Mesendoderm (in vitro differentiated cells): ENCODE measurements around the gene CD68.
"Not testable (repeated sequence)": the region's sequence is repeated elsewhere in the genome, so short reads cannot be mapped to it uniquely, and the experiment has no call there.

Experiments
- DNase-seq: peaks from one replicate; pipeline ENCODE4 v3.0.0; 2013
- H2AK5ac ChIP-seq: 2 replicates; pipeline ENCODE4 v1.6.1; 2013; ENCODE audit warnings: low read length, inconsistent platforms
- H2BK120ac ChIP-seq: 2 replicates; pipeline ENCODE4 v1.6.1; 2013; ENCODE audit warnings: low read depth, mild to moderate bottlenecking, low read length, moderate library complexity, mixed read lengths
- H2BK15ac ChIP-seq: replicated peaks from 2 replicates; pipeline ENCODE4 v1.6.1; 2013; ENCODE audit warnings: low read depth, mild to moderate bottlenecking, moderate library complexity
- H2BK5ac ChIP-seq: 2 replicates; pipeline ENCODE4 v1.6.1; 2013; ENCODE audit warnings: low read length, inconsistent platforms
- H3K18ac ChIP-seq: 2 replicates; pipeline ENCODE4 v1.6.1; 2013; ENCODE audit warnings: mild to moderate bottlenecking, low read length, mixed read lengths
- H3K23ac ChIP-seq: one replicate; pipeline ENCODE4 v1.6.1; 2013; ENCODE audit warnings: low read length
- H3K27ac ChIP-seq: 2 replicates; pipeline ENCODE4 v1.5.1; 2013; ENCODE audit warnings: low read depth, mild to moderate bottlenecking, inconsistent platforms, low read length, moderate library complexity
- H3K27me3 ChIP-seq: 2 replicates; pipeline ENCODE4 v1.6.1; 2013; ENCODE audit warnings: low read length, control low read depth, mild to moderate bottlenecking, inconsistent platforms; ENCODE audit not compliant: insufficient read depth, poor library complexity
- H3K36me3 ChIP-seq: 2 replicates; pipeline ENCODE4 v1.6.1; 2013; ENCODE audit warnings: low read length, inconsistent platforms; ENCODE audit not compliant: control insufficient read depth, insufficient read depth
- H3K4ac ChIP-seq: one replicate; pipeline ENCODE4 v1.6.1; 2013; ENCODE audit warnings: low read depth, mild to moderate bottlenecking, low read length, moderate library complexity
- H3K4me1 ChIP-seq: 2 replicates; pipeline ENCODE4 v1.6.1; 2013; ENCODE audit warnings: low read depth, low read length, inconsistent platforms; ENCODE audit not compliant: control insufficient read depth
- H3K4me2 ChIP-seq: 2 replicates; pipeline ENCODE4 v1.6.1; 2013; ENCODE audit warnings: low read length
- H3K4me3 ChIP-seq: 2 replicates; pipeline ENCODE4 v1.5.1; 2013; ENCODE audit warnings: mild to moderate bottlenecking, low read length
- H3K56ac ChIP-seq: one replicate; pipeline ENCODE4 v1.6.1; 2013; ENCODE audit warnings: low read length
- H3K79me1 ChIP-seq: 2 replicates; pipeline ENCODE4 v1.6.1; 2013; ENCODE audit warnings: low read length, inconsistent platforms
- H3K79me2 ChIP-seq: 2 replicates; pipeline ENCODE4 v1.6.1; 2013; ENCODE audit warnings: mild to moderate bottlenecking, low read length; ENCODE audit not compliant: control insufficient read depth, insufficient read depth
- H3K9ac ChIP-seq: 2 replicates; pipeline ENCODE4 v1.6.1; 2013; ENCODE audit warnings: low read length, inconsistent platforms
- H4K5ac ChIP-seq: one replicate; pipeline ENCODE4 v1.6.1; 2013; ENCODE audit warnings: low read length
- H4K8ac ChIP-seq: one replicate; pipeline ENCODE4 v1.6.1; 2013; ENCODE audit warnings: low read depth, mild to moderate bottlenecking, control low read depth, low read length, moderate library complexity
- WGBS: extraction: QIAGEN DNeasy Blood & Tissue Kit; methylation state at CpG from one replicate; pipeline ENCODE4 v1.1.7; 2013; ENCODE audit warnings: low lambda C conversion rate, missing lambda C conversion rate; ENCODE audit not compliant: insufficient coverage; ENCODE audit errors: extremely low coverage; 5-methylcytosine and 5-hydroxymethylcytosine counted together

CD68 gene

GRCh38 chr17:7620835-7621234 is 41.4 kb downstream of the CD68 start:
- H3K4ac ChIP-seq = no peak overlapping the region
- H3K27me3 ChIP-seq = no peaks in the 10 kb centered on the region
- no peak overlapping the region for H3K9ac ChIP-seq
- no peak overlapping the region for H3K27ac ChIP-seq
- H3K4me2 ChIP-seq = no peak overlapping the region
- H2BK15ac ChIP-seq = no peak overlapping the region
- H3K23ac ChIP-seq = no peak overlapping the region
- no peaks in the 10 kb centered on the region for H3K79me1 ChIP-seq
- H2BK120ac ChIP-seq = no peak overlapping the region
- no peaks in the 10 kb centered on the region for H3K79me2 ChIP-seq
- no CpG with 5 or more reads among the region's 8 CpGs for WGBS
- no peak for DNase-seq
- no peaks in the 10 kb centered on the region for H3K36me3 ChIP-seq
- H3K18ac ChIP-seq = no peak overlapping the region
- H4K5ac ChIP-seq = no peak overlapping the region
- H3K4me1 ChIP-seq = no peaks in the 10 kb centered on the region
- no peak overlapping the region for H3K4me3 ChIP-seq
- H4K8ac ChIP-seq = no peak overlapping the region
- no peak overlapping the region for H2BK5ac ChIP-seq
- no peak overlapping the region for H3K56ac ChIP-seq
- H2AK5ac ChIP-seq = no peak overlapping the region

- H3K27me3 ChIP-seq = no peaks in the 10 kb centered on the region
- no peak overlapping the region for H4K8ac ChIP-seq
- H2AK5ac ChIP-seq = no peak overlapping the region
- no peak overlapping the region for H3K4ac ChIP-seq
- WGBS = no CpG with 5 or more reads among the region's 5 CpGs
- H3K79me1 ChIP-seq = peaks cover 3% of the 10 kb centered on the region
- no peak overlapping the region for H3K9ac ChIP-seq
- no peaks in the 10 kb centered on the region for H3K36me3 ChIP-seq
- H3K18ac ChIP-seq = no peak overlapping the region
- H3K23ac ChIP-seq = no peak overlapping the region
- H3K56ac ChIP-seq = no peak overlapping the region
- no peak overlapping the region for H3K4me3 ChIP-seq
- no peak for DNase-seq
- H3K4me2 ChIP-seq = no peak overlapping the region
- H3K79me2 ChIP-seq = no peaks in the 10 kb centered on the region
- peaks cover 4% of the 10 kb centered on the region for H3K4me1 ChIP-seq
- no peak overlapping the region for H2BK15ac ChIP-seq
- no peak overlapping the region for H3K27ac ChIP-seq
- H2BK5ac ChIP-seq = no peak overlapping the region
- H4K5ac ChIP-seq = no peak overlapping the region
- H2BK120ac ChIP-seq = no peak overlapping the region
Measured at GRCh38 chr17:7623661-7624060, 44.2 kb downstream of the CD68 start.

DNA sequence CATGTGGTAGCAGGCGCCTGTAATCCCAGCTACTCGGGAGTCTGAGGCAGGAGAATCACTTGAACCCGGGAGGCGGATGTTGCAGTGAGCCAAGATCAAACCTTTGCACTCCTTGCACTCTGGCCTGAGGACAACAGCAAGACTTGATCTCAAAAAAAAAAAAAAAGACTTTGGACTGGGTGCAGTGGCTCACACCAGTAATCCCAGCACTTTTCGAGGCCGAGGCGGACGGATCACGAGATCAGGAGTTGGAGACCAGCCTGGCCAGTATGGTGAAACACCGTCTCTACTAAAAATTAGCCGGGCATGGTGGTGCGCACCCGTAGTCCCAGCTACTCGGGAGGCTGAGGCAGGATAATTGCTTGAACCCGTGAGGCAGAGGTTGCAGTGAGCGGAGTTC is 46.3 kb downstream of the CD68 start:
- H3K9ac ChIP-seq, H3K4me3 ChIP-seq, H2AK5ac ChIP-seq, DNase-seq, H3K4ac ChIP-seq, H3K18ac ChIP-seq, H3K23ac ChIP-seq, H3K27ac ChIP-seq, H3K4me1 ChIP-seq, H2BK15ac ChIP-seq, H3K4me2 ChIP-seq, H3K79me1 ChIP-seq, H3K79me2 ChIP-seq, H3K36me3 ChIP-seq, H4K8ac ChIP-seq, H2BK120ac ChIP-seq, H2BK5ac ChIP-seq, H3K56ac ChIP-seq, H3K27me3 ChIP-seq, H4K5ac ChIP-seq: not testable (repeated sequence)
- no CpG with 5 or more reads among the region's 16 CpGs for WGBS

DNA sequence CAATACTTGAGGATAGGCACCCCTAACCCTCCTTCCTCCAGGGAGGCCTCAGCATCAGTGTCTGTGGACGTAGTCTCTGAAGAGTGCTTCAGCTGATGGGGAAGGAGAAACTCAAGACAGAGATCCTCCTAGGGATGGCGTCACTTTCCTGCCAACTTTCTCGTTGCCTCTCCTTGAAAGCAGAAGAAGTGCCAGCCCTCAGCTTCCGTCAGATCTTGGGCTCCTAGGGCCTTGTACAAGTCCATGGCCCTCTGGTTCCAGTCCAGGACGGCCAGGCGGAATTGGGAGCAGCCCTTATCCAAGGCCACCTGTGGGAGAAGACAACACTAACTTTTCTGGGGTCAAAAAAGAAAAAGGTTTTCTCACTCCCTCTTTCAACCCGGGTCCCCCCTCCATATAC is 46.9 kb downstream of the CD68 start:
- Histone ChIP-seq H4K8ac (no peak overlapping the region), H3K4me1 (peaks cover 4% of the 10 kb centered on the region), H4K5ac (no peak overlapping the region), H3K9ac (peak overlapping the region; percentile 32), H3K79me2 (no peaks in the 10 kb centered on the region), H3K79me1 (peaks cover 3% of the 10 kb centered on the region), H3K27ac (no peak overlapping the region), H2BK120ac (no peak overlapping the region), H3K4me2 (no peak overlapping the region), H3K56ac (peak overlapping the region; percentile 15), H2AK5ac (no peak overlapping the region), H3K27me3 (no peaks in the 10 kb centered on the region), H3K36me3 (no peaks in the 10 kb centered on the region), H3K4ac (no peak overlapping the region), H3K18ac (no peak overlapping the region), H2BK5ac (no peak overlapping the region), H3K4me3 (no peak overlapping the region), H3K23ac (no peak overlapping the region), H2BK15ac (no peak overlapping the region)
- no CpG with 5 or more reads among the region's 7 CpGs for WGBS
- DNase-seq = no peak

DNA sequence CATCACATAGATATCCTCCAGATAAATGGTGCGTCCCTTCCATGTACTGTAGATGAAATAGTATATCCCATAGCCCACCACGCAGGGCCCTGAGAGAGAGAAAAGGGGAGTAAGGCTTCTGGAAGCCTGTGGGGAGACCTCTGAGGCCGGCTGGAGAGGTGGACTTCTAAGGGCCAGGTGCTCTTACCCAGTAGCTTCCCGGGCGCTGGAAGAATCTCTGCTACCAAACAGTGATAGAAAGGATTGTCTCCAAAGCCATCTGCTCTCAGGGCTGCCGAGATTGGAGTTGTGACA is 47.5 kb downstream of the CD68 start:
- Histone ChIP-seq H3K4me2 (peak overlapping the region; percentile 45), H3K4me1 (peaks cover 4% of the 10 kb centered on the region), H2BK5ac (no peak overlapping the region), H3K27me3 (no peaks in the 10 kb centered on the region), H3K79me2 (no peaks in the 10 kb centered on the region), H3K23ac (no peak overlapping the region), H3K18ac (peak overlapping the region; percentile 53), H3K79me1 (peaks cover 3% of the 10 kb centered on the region), H3K36me3 (no peaks in the 10 kb centered on the region), H4K5ac (no peak overlapping the region), H3K4ac (peak overlapping the region; percentile 83), H2BK15ac (no peak overlapping the region), H2AK5ac (no peak overlapping the region), H2BK120ac (no peak overlapping the region), H3K27ac (no peak overlapping the region), H3K4me3 (peak overlapping the region; percentile 52), H3K9ac (peak overlapping the region; percentile 80), H3K56ac (peak overlapping the region; percentile 86), H4K8ac (no peak overlapping the region)
- DNase-seq = no peak
- WGBS = no CpG with 5 or more reads among the region's 6 CpGs

- peak within 1 kb of the TSS; percentile 53 for H3K18ac ChIP-seq
- no peak within 1 kb of the TSS for H2BK15ac ChIP-seq
- peak within 1 kb of the TSS; percentile 46 for H3K27ac ChIP-seq
- WGBS = no CpG with 5 or more reads among the region's 54 CpGs
- peak within 1 kb of the TSS; percentile 52 for H3K4me3 ChIP-seq
- no peak within 1 kb of the TSS for H2BK120ac ChIP-seq
- no peak within 1 kb of the TSS for H4K5ac ChIP-seq
- H2AK5ac ChIP-seq = no peak within 1 kb of the TSS
- no peaks in the 10 kb centered on the region for H3K79me2 ChIP-seq
- H3K4me1 ChIP-seq = peaks cover 4% of the 10 kb centered on the region
- H3K79me1 ChIP-seq = peaks cover 3% of the 10 kb centered on the region
- H3K4ac ChIP-seq = peak within 1 kb of the TSS; percentile 83
- peak within 1 kb of the TSS; percentile 66 for H3K23ac ChIP-seq
- H3K9ac ChIP-seq = peak within 1 kb of the TSS; percentile 80
- H2BK5ac ChIP-seq = peak within 1 kb of the TSS; percentile 4
- H3K4me2 ChIP-seq = peak within 1 kb of the TSS; percentile 49
- H4K8ac ChIP-seq = no peak within 1 kb of the TSS
- no peaks in the 10 kb centered on the region for H3K27me3 ChIP-seq
- DNase-seq = peak; percentile 95
- H3K36me3 ChIP-seq = no peaks in the 10 kb centered on the region
- H3K56ac ChIP-seq = peak within 1 kb of the TSS; percentile 86
Measured at GRCh38 chr17:7627250-7628121, 48.0 kb downstream of the CD68 start, which contains the start of gene SAT2. Gene SAT2, minus strand, starts transcription at chr17:7627821. Its CDS starts 186 bp downstream, at chr17:7627635.
